ENCODE data around the gene MBNL2. TPM values are rescaled to one million over a fixed set of nuclear protein-coding genes. Genes with fewer than 3 reads are reported as not detected.

MBNL2 gene
- total RNA-seq, 4 donors from 2014 or later: 92.8 to 132 (median 101) TPM

DNA sequence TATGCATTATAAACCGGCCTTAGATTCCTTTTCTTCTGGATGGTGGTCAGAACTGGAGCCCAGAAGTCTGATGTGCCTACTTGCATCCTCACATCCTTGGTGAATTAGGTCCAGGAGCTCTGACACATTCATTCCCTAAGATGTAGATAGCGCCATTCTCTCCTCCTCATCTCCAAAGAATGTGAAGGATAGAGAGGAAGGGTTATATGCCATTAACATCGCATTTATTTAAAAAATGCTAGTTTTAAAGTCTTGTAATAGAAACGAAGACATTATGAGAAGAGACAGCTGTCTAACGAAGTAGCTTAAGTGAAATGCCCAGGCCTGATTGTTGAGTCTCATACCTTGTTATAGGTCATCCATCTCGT is 9.7 kb downstream of the MBNL2 start:
- no peaks in the 10 kb centered on the region for H3K9me3 ChIP-seq
- WGBS: 65% methylated on average over 6 of the region's 6 CpGs
- no peaks in the 10 kb centered on the region for H3K36me3 ChIP-seq
- H3K27ac ChIP-seq (replicated peaks in 1 of 4): peak overlapping the region; percentile 13 to 50 (median 32)
- TF ChIP-seq POLR2AphosphoS5 (IDR thresholded peaks at IDR 0.05) (no peak), EP300 (IDR thresholded peaks at IDR 0.05) (no peak), POLR2A (IDR thresholded peaks at IDR 0.05; ENCODE audit: low read depth) (no peak)
- TF ChIP-seq, protein P1, sequence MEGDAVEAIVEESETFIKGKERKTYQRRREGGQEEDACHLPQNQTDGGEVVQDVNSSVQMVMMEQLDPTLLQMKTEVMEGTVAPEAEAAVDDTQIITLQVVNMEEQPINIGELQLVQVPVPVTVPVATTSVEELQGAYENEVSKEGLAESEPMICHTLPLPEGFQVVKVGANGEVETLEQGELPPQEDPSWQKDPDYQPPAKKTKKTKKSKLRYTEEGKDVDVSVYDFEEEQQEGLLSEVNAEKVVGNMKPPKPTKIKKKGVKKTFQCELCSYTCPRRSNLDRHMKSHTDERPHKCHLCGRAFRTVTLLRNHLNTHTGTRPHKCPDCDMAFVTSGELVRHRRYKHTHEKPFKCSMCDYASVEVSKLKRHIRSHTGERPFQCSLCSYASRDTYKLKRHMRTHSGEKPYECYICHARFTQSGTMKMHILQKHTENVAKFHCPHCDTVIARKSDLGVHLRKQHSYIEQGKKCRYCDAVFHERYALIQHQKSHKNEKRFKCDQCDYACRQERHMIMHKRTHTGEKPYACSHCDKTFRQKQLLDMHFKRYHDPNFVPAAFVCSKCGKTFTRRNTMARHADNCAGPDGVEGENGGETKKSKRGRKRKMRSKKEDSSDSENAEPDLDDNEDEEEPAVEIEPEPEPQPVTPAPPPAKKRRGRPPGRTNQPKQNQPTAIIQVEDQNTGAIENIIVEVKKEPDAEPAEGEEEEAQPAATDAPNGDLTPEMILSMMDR (IDR thresholded peaks at IDR 0.05): no peak
- intact Hi-C loops (cut with DNase I): no loop called here
- peaks cover 86 to 100% (median 97%) of the 10 kb centered on the region in 4 donors for H3K4me1 ChIP-seq
- H3K27me3 ChIP-seq: no peaks in the 10 kb centered on the region
- no peak overlapping the region for H3K4me3 ChIP-seq
- DNase-seq (ENCODE audit: extremely low spot score): no peak

DNA sequence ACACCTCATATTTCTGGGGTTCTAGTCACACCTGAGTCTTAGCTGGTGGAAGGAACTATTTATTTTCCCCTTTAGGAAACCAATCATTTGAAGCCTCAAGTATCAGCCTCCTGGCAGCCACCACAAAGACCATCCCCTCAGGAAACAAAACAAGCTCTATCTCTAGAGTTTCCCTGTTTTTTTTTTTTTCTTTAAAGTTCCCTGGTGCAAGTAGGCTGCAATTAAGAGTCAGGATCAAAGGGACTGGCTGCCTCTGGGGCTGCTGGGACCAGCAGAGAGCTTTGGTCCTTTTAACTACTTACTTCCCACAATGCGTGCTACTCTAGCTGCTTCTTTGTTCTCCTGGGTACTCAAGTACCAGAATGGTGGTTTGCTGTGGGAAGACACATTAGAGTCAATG is 11.4 kb downstream of the MBNL2 start:
- intact Hi-C loops (cut with DNase I): no loop called here
- Histone ChIP-seq H3K27me3 (no peaks in the 10 kb centered on the region), H3K36me3 (no peaks in the 10 kb centered on the region), H3K4me3 (no peak overlapping the region), H3K27ac (replicated peaks in 1 of 4) (peak overlapping the region; percentile 14 to 79 (median 76)), H3K9me3 (no peaks in the 10 kb centered on the region), H3K4me1 (peaks cover 86 to 100% (median 97%) of the 10 kb centered on the region in 4 donors)
- TF ChIP-seq, protein P1 (IDR thresholded peaks at IDR 0.05): no peak
- no peak for TF ChIP-seq POLR2AphosphoS5 (IDR thresholded peaks at IDR 0.05)
- no peak for TF ChIP-seq POLR2A (IDR thresholded peaks at IDR 0.05; ENCODE audit: low read depth)
- no peak for TF ChIP-seq EP300 (IDR thresholded peaks at IDR 0.05)
- 92% methylated on average over 1 of the region's 1 CpG for WGBS
- no peak for DNase-seq (ENCODE audit: extremely low spot score)

DNA sequence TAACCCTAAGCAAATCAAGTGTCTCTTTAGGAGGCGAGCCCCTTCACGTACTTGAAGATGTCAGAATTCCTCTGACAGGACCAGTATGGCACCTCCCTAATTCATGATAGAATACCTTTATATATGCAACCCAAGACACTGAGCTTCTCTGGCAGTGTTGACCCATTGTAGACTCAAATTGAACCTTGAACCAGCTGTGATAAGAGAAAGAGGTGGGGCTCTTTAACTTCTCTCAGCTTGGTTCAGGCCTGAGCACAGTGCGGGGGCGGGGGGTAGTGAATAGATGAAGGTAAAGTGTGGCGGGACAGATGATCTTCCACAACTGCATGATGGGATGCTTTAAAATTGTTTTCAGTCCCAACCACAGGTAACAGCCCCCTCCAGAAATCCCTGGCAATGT is 12.1 kb downstream of the MBNL2 start:
- H3K36me3 ChIP-seq: no peaks in the 10 kb centered on the region
- H3K27me3 ChIP-seq: no peaks in the 10 kb centered on the region
- H3K4me1 ChIP-seq: peaks cover 84 to 100% (median 97%) of the 10 kb centered on the region in 4 donors
- intact Hi-C loops (cut with DNase I): no loop called here
- no peaks in the 10 kb centered on the region for H3K9me3 ChIP-seq
- TF ChIP-seq, protein P1 (IDR thresholded peaks at IDR 0.05): no peak
- TF ChIP-seq POLR2A (IDR thresholded peaks at IDR 0.05; ENCODE audit: low read depth): no peak
- no peak for TF ChIP-seq POLR2AphosphoS5 (IDR thresholded peaks at IDR 0.05)
- no peak for TF ChIP-seq EP300 (IDR thresholded peaks at IDR 0.05)
- peak overlapping the region; percentile 61 to 79 (median 76) for H3K27ac ChIP-seq (replicated peaks in 1 of 4)
- DNase-seq (ENCODE audit: extremely low spot score): no peak
- H3K4me3 ChIP-seq: no peak overlapping the region
- WGBS: 92% methylated on average over 5 of the region's 5 CpGs

DNA sequence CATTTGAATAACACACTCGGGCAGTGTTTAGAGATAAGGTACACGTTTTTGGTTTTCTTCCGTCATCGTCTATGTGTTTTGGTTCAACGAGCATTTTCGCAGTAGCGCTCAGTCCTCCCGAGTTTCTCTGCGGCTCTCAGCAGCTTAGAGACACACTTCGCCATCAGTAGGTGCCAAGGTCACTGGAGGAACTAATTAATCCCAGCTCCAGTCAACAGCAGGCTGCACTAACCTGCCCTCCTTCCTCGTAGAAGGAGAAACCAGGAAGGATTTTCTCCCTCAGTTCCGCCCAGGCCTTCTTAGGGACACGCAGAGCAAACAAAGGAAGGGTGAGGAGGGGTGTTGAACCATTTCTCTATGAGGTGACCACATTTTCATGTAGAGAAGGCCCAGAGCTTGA is 12.6 kb downstream of the MBNL2 start:
- peak overlapping the region; percentile 61 to 79 (median 76) for H3K27ac ChIP-seq (replicated peaks in 1 of 4)
- intact Hi-C loops (cut with DNase I): no loop called here
- DNase-seq (ENCODE audit: extremely low spot score): no peak
- no peak for TF ChIP-seq EP300 (IDR thresholded peaks at IDR 0.05)
- TF ChIP-seq POLR2AphosphoS5 (IDR thresholded peaks at IDR 0.05): peak in 1 of 2 donors; percentile 8
- peak overlapping the region; percentile 1 to 46 (median 32) for H3K4me3 ChIP-seq
- H3K9me3 ChIP-seq: no peaks in the 10 kb centered on the region
- peaks cover 84 to 100% (median 98%) of the 10 kb centered on the region in 4 donors for H3K4me1 ChIP-seq
- no peaks in the 10 kb centered on the region for H3K27me3 ChIP-seq
- no peaks in the 10 kb centered on the region for H3K36me3 ChIP-seq
- whole genome bisulfite sequencing: 56% methylated on average over 13 of the region's 13 CpGs

DNA sequence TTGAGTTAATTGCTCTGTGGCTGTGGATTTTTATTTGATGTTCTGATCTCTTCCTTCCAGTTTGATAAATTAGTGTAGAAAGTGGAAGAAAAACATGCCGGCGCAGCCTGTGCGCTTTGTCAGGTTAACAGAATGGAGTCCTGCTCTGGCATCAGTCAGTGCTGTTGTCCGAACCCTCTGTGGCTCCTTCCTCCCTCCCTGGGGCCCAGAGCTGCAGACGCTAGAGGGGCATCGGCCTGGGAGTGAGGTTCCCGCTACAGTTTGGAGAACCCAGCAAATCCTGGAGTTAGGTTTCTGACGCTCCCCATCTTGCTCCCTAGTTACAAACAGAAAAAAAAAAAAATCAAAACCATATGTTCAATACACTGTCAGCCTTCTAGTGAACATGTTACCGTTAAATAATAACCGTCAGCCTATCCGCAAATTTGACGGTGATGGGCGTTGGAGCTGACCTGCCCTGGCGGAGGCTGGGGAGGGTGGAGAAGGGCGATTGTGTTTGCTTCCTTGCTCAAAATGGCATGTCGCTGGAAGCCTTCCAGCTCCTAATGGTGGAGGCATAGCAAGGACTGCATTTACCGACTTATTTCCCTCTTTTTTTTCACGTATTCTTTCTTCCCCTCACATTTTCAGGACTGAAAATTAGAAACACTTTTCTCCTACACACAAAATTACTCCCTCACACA is 13.6 kb downstream of the MBNL2 start:
- Histone ChIP-seq H3K36me3 (no peaks in the 10 kb centered on the region), H3K27ac (replicated peaks in 1 of 4) (peak overlapping the region; percentile 61 to 79 (median 76)), H3K4me1 (peaks cover 86 to 100% (median 98%) of the 10 kb centered on the region in 4 donors), H3K27me3 (no peaks in the 10 kb centered on the region), H3K9me3 (no peaks in the 10 kb centered on the region), H3K4me3 (peak overlapping the region; percentile 27 to 53 (median 42))
- no peak for DNase-seq (ENCODE audit: extremely low spot score)
- WGBS: 36% methylated on average over 18 of the region's 18 CpGs
- TF ChIP-seq EP300 (IDR thresholded peaks at IDR 0.05) (no peak), POLR2AphosphoS5 (IDR thresholded peaks at IDR 0.05) (peak; percentile 31 to 42), POLR2A (IDR thresholded peaks at IDR 0.05; ENCODE audit: low read depth) (no peak)
- TF ChIP-seq, protein P1 (IDR thresholded peaks at IDR 0.05): no peak
- intact Hi-C loops (cut with DNase I): no loop called here
